Loucy (cell line): ENCODE data around the gene AJAP1.

Experiments used
- CTCF ChIP-seq: fragments of 200-600 bp; sonication (generic); conservative IDR thresholded peaks from 2 replicates; pipeline ENCODE4 v1.5.1; 2014; ENCODE audit warnings: mild to moderate bottlenecking, antibody characterized with exemption, low read length
- EZH2phosphoT487 ChIP-seq: fragments of 200-600 bp; IDR thresholded peaks from 2 replicates; pipeline ENCODE4 v1.6.1; 2018; ENCODE audit warnings: antibody characterized with exemption, mild to moderate bottlenecking, moderate library complexity, borderline replicate concordance

- TF ChIP-seq CTCF, result no peak
- TF ChIP-seq EZH2phosphoT487, result no peak
These were observed 43.4 kb downstream of the AJAP1 start for GRCh38 chr1:4697801-4698200.
